IMR-90 (cell line): ENCODE data around the gene ZNF827. TPM values are rescaled to one million over a fixed set of nuclear protein-coding genes. Genes with fewer than 3 reads are reported as not detected.

Experiments
- ATAC-seq: fragments of 200-7000 bp; cut with Tn5 transposase; 2 replicates; pipeline ENCODE4 v1.9.1; 2020; ENCODE audit warnings: low read depth, mild to moderate bottlenecking, moderate library complexity
- BruUV-seq: library from RNA; stranded (reverse); fragments of 400-500 nt; replicated peaks from 2 replicates; lab custom pipeline; 2021; lab: Mats Ljungman, UMichigan
- CTCF ChIA-PET: fragments of 300-600 bp; formaldehyde crosslinking; extraction: SDS; loops from one replicate; lab custom pipeline; 2021; ENCODE audit warnings: antibody characterized with exemption; lab: Yijun Ruan, JAX
- POLR2A ChIA-PET: fragments of 300-600 bp; sonication (Branson Sonifier 250); formaldehyde crosslinking; loops from one replicate; lab custom pipeline; 2022; ENCODE audit warnings: antibody characterized with exemption; ENCODE audit not compliant: unreplicated experiment; lab: Charles Lee
- DNase-seq: peaks from one replicate; pipeline ENCODE4 v3.0.0; 2013
- H2AFZ ChIP-seq: replicated peaks from 2 replicates; pipeline ENCODE3; 2013; ENCODE audit warnings: low read length, mild to moderate bottlenecking; ENCODE audit not compliant: poor library complexity
- H2AK5ac ChIP-seq: 2 replicates; pipeline ENCODE4 v1.6.1; 2013; ENCODE audit warnings: low read depth, low read length, inconsistent platforms
- H2AK9ac ChIP-seq: replicated peaks from 2 replicates; pipeline ENCODE3; 2013; ENCODE audit warnings: mild to moderate bottlenecking, low read depth, low read length, moderate library complexity; ENCODE audit not compliant: poor library complexity
- H2BK120ac ChIP-seq: 2 replicates; pipeline ENCODE4 v1.6.1; 2013; ENCODE audit warnings: low read depth, low read length, inconsistent platforms
- H2BK15ac ChIP-seq: 3 replicates; pipeline ENCODE4 v1.6.1; 2013; ENCODE audit warnings: low read depth, low read length, inconsistent platforms
- H2BK20ac ChIP-seq: 2 replicates; pipeline ENCODE4 v1.6.1; 2013; ENCODE audit warnings: low read depth, mild to moderate bottlenecking, inconsistent platforms, low read length, moderate library complexity
- H2BK5ac ChIP-seq: 2 replicates; pipeline ENCODE4 v1.6.1; 2013; ENCODE audit warnings: mild to moderate bottlenecking, low read depth, low read length, inconsistent platforms; ENCODE audit not compliant: poor library complexity, severe bottlenecking
- H3K14ac ChIP-seq: replicated peaks from 2 replicates; pipeline ENCODE4 v1.6.1; 2013; ENCODE audit warnings: low read depth, low read length, inconsistent platforms
- H3K18ac ChIP-seq: 2 replicates; pipeline ENCODE4 v1.6.1; 2013; ENCODE audit warnings: low read depth, low read length, control low read depth
- H3K23ac ChIP-seq: 2 replicates; pipeline ENCODE4 v1.6.1; 2013; ENCODE audit warnings: low read depth, low read length, inconsistent platforms
- H3K27ac ChIP-seq: 2 replicates; pipeline ENCODE4 v1.5.1; 2013; ENCODE audit warnings: mild to moderate bottlenecking, control low read depth, low read length; ENCODE audit not compliant: insufficient read depth
- H3K27me3 ChIP-seq: 2 replicates; pipeline ENCODE4 v1.6.1; 2013; ENCODE audit warnings: low read length; ENCODE audit not compliant: control insufficient read depth, insufficient read depth
- H3K36me3 ChIP-seq: 2 replicates; pipeline ENCODE4 v1.6.1; 2013; ENCODE audit warnings: low read length, mixed read lengths; ENCODE audit not compliant: control insufficient read depth, insufficient read depth
- H3K4ac ChIP-seq: 2 replicates; pipeline ENCODE4 v1.6.1; 2013; ENCODE audit warnings: low read depth, low read length, inconsistent platforms
- H3K4me1 ChIP-seq: 2 replicates; pipeline ENCODE4 v1.6.1; 2013; ENCODE audit warnings: low read length, mixed read lengths; ENCODE audit not compliant: control insufficient read depth, insufficient read depth
- H3K4me2 ChIP-seq: 2 replicates; pipeline ENCODE4 v1.6.1; 2013; ENCODE audit warnings: low read depth, mild to moderate bottlenecking, control low read depth, low read length, moderate library complexity
- H3K4me3 ChIP-seq: 2 replicates; pipeline ENCODE4 v1.5.1; 2013; ENCODE audit warnings: low read depth, mild to moderate bottlenecking, control low read depth, low read length, moderate library complexity; ENCODE audit not compliant: insufficient read depth
- H3K56ac ChIP-seq: 2 replicates; pipeline ENCODE4 v1.6.1; 2013; ENCODE audit warnings: low read length, inconsistent platforms; ENCODE audit not compliant: insufficient read depth; ENCODE audit errors: extremely low read depth
- H3K79me1 ChIP-seq, 2 experiments: 2 replicates each; pipeline ENCODE4 v1.6.1; 2013; ENCODE audit warnings: low read length in 2 of 2, inconsistent platforms in 1 of 2, low read depth in 1 of 2
- H3K9ac ChIP-seq: 2 replicates; pipeline ENCODE4 v1.6.1; 2013; ENCODE audit warnings: low read depth, low read length, control low read depth
- H3K9me1 ChIP-seq: 2 replicates; pipeline ENCODE4 v1.6.1; 2013; ENCODE audit warnings: low read length, inconsistent platforms; ENCODE audit not compliant: insufficient read depth
- H3K9me3 ChIP-seq: 2 replicates; pipeline ENCODE4 v1.6.1; 2013; ENCODE audit warnings: low read length; ENCODE audit not compliant: control insufficient read depth, insufficient read depth
- H4K20me1 ChIP-seq: 2 replicates; pipeline ENCODE4 v1.6.1; 2013; ENCODE audit warnings: low read length, inconsistent platforms; ENCODE audit not compliant: insufficient read depth
- H4K5ac ChIP-seq: 2 replicates; pipeline ENCODE4 v1.6.1; 2013; ENCODE audit warnings: mild to moderate bottlenecking, low read depth, low read length, control low read depth
- H4K8ac ChIP-seq, 2 experiments: 2 replicates each; pipeline ENCODE4 v1.6.1; 2013; ENCODE audit warnings: low read depth in 2 of 2, low read length in 2 of 2, control low read depth in 1 of 2, inconsistent platforms in 1 of 2
- H4K91ac ChIP-seq: 2 replicates; pipeline ENCODE4 v1.6.1; 2013; ENCODE audit warnings: low read depth, low read length, inconsistent platforms; ENCODE audit not compliant: insufficient read depth
- BHLHE40 ChIP-seq: fragments of 150-350 bp; IDR thresholded peaks from 2 replicates; pipeline ENCODE4 v1.6.1; 2016; ENCODE audit warnings: mild to moderate bottlenecking, low read depth, low read length
- CEBPB ChIP-seq: IDR thresholded peaks from 2 replicates; pipeline ENCODE4 v1.6.1; 2012; ENCODE audit warnings: low read depth, low read length, improper control_type of control experiment
- CHD1 ChIP-seq: IDR thresholded peaks from 2 replicates; pipeline ENCODE4 v1.6.1; 2012; ENCODE audit warnings: low read depth, low read length, improper control_type of control experiment
- FOS ChIP-seq: fragments of 150-350 bp; IDR thresholded peaks from 2 replicates; pipeline ENCODE4 v1.6.1; 2016; ENCODE audit warnings: low read depth, low read length
- MAFK ChIP-seq: IDR thresholded peaks from 2 replicates; pipeline ENCODE4 v1.6.1; 2012; ENCODE audit warnings: low read depth, low read length, improper control_type of control experiment
- MAZ ChIP-seq: IDR thresholded peaks from 2 replicates; pipeline ENCODE4 v1.6.1; 2012; ENCODE audit warnings: low read depth, mild to moderate bottlenecking, low read length, improper control_type of control experiment, moderate library complexity, borderline replicate concordance
- MXI1 ChIP-seq: IDR thresholded peaks from 2 replicates; pipeline ENCODE4 v1.6.1; 2012; ENCODE audit warnings: low read depth, mild to moderate bottlenecking, low read length, moderate library complexity, borderline replicate concordance
- NFE2L2 ChIP-seq: fragments of 150-350 bp; IDR thresholded peaks from 2 replicates; pipeline ENCODE4 v1.6.1; 2016; ENCODE audit warnings: low read depth, mild to moderate bottlenecking, low read length
- POLR2A ChIP-seq: IDR thresholded peaks from 2 replicates; pipeline ENCODE4 v1.6.1; 2012; ENCODE audit warnings: mild to moderate bottlenecking, low read depth, low read length
- RAD21 ChIP-seq: IDR thresholded peaks from 2 replicates; pipeline ENCODE4 v1.6.1; 2012; ENCODE audit warnings: low read length, improper control_type of control experiment
- RFX5 ChIP-seq: IDR thresholded peaks from 2 replicates; pipeline ENCODE4 v1.8.0; 2012; ENCODE audit warnings: low read depth, mild to moderate bottlenecking, low read length, moderate library complexity
- SMC3 ChIP-seq: fragments of 150-350 bp; IDR thresholded peaks from 2 replicates; pipeline ENCODE4 v1.6.1; 2016; ENCODE audit warnings: low read depth, mild to moderate bottlenecking, antibody characterized with exemption, low read length, moderate library complexity
- WGBS, 2 experiments: methylation state at CpG; one replicate each; pipeline versions ENCODE4 v1.1.5 to v1.1.7; 2013; ENCODE audit warnings: missing lambda C conversion rate in 2 of 2; ENCODE audit not compliant: insufficient read length in 1 of 2; ENCODE audit errors: extremely low coverage in 2 of 2; 5-methylcytosine and 5-hydroxymethylcytosine counted together
- dilution Hi-C: fragments of 300-500 bp; cut with HindIII; formaldehyde crosslinking; loops from one replicate; pipeline ENCODE4 v1.14.3; 2018; ENCODE audit warnings: low sequenced_read_pairs; ENCODE audit not compliant: unreplicated experiment
- in situ Hi-C: fragments of 300-500 bp; cut with MboI; formaldehyde crosslinking; loops from 3 replicates; pipeline ENCODE4 v1.14.3; 2019; ENCODE audit warnings: low sequenced_read_pairs, inconsistent platforms, mixed read lengths
- intact Hi-C: fragments of 100-400 bp; cut with micrococcal nuclease; formaldehyde crosslinking; loops from 2 replicates; pipeline ENCODE4 v1.10.0; 2022
- polyA plus RNA-seq, 3 experiments: library from polyadenylated mRNA; depleted of rRNA; stranded (reverse); fragments of >200 nt; gene quantifications; 2 replicates each; pipeline ENCODE4 v1.2.3, GENCODE V29; 2012; ENCODE audit warnings: low replicate concordance in 1 of 3
- total RNA-seq: library from RNA; depleted of rRNA; stranded (reverse); fragments of >200 nt; gene quantifications from 2 replicates; pipeline ENCODE4 v1.2.3, GENCODE V29; 2012
- TF ChIP-seq, protein P1 (sequence below): fragments of 150-350 bp; IDR thresholded peaks from 2 replicates; pipeline ENCODE4 v1.6.1; 2017; ENCODE audit warnings: mild to moderate bottlenecking, antibody characterized with exemption, low read length, low read depth
- TF ChIP-seq, protein P2 (sequence below): fragments of 150-350 bp; IDR thresholded peaks from 2 replicates; pipeline ENCODE4 v1.6.1; 2016; ENCODE audit warnings: low read depth, mild to moderate bottlenecking, low read length, moderate library complexity, borderline replicate concordance

Gene ZNF827
- total and polyA plus RNA-seq, 2 of the 4 experiments (the other 2 are of a cell fraction) = 6.6 to 31.7 TPM

DNA sequence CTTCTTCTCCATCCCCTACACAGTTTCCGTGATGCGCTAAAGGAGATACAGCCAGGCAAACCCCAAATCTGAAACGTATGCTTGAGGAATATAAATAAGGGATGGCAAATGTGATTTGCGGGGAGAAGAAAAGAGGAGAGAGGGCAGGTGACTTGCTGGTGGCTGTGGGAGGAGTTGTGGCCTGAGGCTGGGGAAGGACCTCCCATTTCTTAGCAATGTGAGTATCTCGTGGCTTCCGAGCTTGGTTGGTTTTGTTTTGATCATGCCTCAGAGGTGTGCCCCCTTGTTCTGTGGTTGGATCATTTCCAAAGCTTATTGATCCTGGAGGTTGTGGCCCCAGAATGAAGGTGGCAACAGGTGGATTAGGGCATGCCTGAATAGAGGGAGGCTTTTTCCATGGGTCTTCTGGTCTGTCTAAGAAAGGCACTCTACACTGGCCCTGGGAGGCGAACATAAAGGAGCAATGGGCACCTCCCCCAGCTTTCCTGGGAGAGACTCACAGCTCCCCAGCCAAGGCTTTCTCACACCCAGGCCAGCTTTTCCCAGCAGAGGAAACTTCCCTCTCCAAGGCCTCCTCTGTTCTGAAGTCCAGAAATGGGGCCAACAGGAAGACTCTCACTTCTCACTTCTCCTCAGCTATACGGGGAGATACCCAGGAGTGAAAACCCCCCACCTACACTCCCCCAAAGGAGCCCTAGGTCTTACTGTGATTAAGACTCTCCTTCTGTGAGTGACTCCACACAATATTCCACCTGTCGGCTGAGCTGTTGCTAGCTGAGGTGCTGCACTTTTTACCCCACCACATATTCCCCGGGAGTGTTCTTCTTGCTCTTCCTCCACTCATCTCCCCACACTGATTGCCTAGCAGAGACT is 218.6 kb downstream of the ZNF827 start:
- no peaks in the 10 kb centered on the region for H3K9me1 ChIP-seq
- no peak for ATAC-seq
- ChIA-PET POLR2A (no interaction called here), CTCF (no interaction called here)
- H4K91ac ChIP-seq = no peak overlapping the region
- dilution Hi-C loops (no loop called here), in situ Hi-C loops (no loop called here), intact Hi-C loops (no loop called here)
- WGBS, 2 experiments = 88% methylated on average over 2 of the region's 10 CpGs; no CpG with 5 or more reads in 1 of the 2 experiments
- H2BK5ac ChIP-seq = no peak overlapping the region
- H2AK9ac ChIP-seq = no peak overlapping the region
- H4K8ac ChIP-seq = no peak overlapping the region
- H4K5ac ChIP-seq = no peak overlapping the region
- no peak overlapping the region for H3K23ac ChIP-seq
- no peaks in the 10 kb centered on the region for H3K27me3 ChIP-seq
- H3K36me3 ChIP-seq = no peaks in the 10 kb centered on the region
- H3K14ac ChIP-seq = no peak overlapping the region
- H3K4me3 ChIP-seq = no peak overlapping the region
- H3K4me2 ChIP-seq = no peak overlapping the region
- H2BK20ac ChIP-seq = no peak overlapping the region
- no peaks in the 10 kb centered on the region for H4K20me1 ChIP-seq
- H3K9ac ChIP-seq = no peak overlapping the region
- H3K27ac ChIP-seq = no peak overlapping the region
- no peak for TF ChIP-seq CEBPB
- no peak for TF ChIP-seq POLR2A
- TF ChIP-seq MXI1 = no peak
- no peak for TF ChIP-seq RFX5
- TF ChIP-seq MAZ = no peak
- no peak for TF ChIP-seq FOS
- TF ChIP-seq, protein P1, sequence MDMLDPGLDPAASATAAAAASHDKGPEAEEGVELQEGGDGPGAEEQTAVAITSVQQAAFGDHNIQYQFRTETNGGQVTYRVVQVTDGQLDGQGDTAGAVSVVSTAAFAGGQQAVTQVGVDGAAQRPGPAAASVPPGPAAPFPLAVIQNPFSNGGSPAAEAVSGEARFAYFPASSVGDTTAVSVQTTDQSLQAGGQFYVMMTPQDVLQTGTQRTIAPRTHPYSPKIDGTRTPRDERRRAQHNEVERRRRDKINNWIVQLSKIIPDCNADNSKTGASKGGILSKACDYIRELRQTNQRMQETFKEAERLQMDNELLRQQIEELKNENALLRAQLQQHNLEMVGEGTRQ = no peak
- no peak for TF ChIP-seq MAFK
- no peak for TF ChIP-seq RAD21
- TF ChIP-seq, protein P2, sequence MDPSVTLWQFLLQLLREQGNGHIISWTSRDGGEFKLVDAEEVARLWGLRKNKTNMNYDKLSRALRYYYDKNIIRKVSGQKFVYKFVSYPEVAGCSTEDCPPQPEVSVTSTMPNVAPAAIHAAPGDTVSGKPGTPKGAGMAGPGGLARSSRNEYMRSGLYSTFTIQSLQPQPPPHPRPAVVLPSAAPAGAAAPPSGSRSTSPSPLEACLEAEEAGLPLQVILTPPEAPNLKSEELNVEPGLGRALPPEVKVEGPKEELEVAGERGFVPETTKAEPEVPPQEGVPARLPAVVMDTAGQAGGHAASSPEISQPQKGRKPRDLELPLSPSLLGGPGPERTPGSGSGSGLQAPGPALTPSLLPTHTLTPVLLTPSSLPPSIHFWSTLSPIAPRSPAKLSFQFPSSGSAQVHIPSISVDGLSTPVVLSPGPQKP = no peak
- TF ChIP-seq CHD1 = no peak
- no peak for TF ChIP-seq SMC3
- no peak for TF ChIP-seq NFE2L2
- no peak for TF ChIP-seq BHLHE40
- H2AK5ac ChIP-seq = no peak overlapping the region
- BruUV-seq = no TSS peak
- H2BK120ac ChIP-seq = no peak overlapping the region
- DNase-seq = no peak
- H3K56ac ChIP-seq = no peak overlapping the region
- no peak overlapping the region for H2BK15ac ChIP-seq
- H2AFZ ChIP-seq = no peak overlapping the region
- no peaks in the 10 kb centered on the region for H3K9me3 ChIP-seq
- no peak overlapping the region for H3K4ac ChIP-seq
- no peaks in the 10 kb centered on the region for H3K79me1 ChIP-seq
- no peak overlapping the region for H3K18ac ChIP-seq
- H3K4me1 ChIP-seq = 0 out of 2 replicates have a peak, but pooled peaks cover 2% of the 10 kb centered on the region
